Muscle layer of duodenum (tissue), 2 donors: ENCODE measurements around the gene OR13G1.
A peak's percentile ranks its signal among the peaks of the same experiment; 100 is the strongest.

Experiments
- H3K27ac ChIP-seq: one replicate; pipeline ENCODE4 v1.7.0; 2013; ENCODE audit warnings: mild to moderate bottlenecking, low read length
- H3K27me3 ChIP-seq: one replicate; pipeline ENCODE4 v1.7.0; 2013; ENCODE audit warnings: low read depth, mild to moderate bottlenecking, control low read depth, low read length
- H3K36me3 ChIP-seq, 2 donors: one replicate each; pipeline ENCODE4 v1.7.0; 2013; ENCODE audit warnings: low read length in 2 of 2, control low read depth in 1 of 2, mild to moderate bottlenecking in 1 of 2; ENCODE audit not compliant: insufficient read depth in 2 of 2, control insufficient read depth in 1 of 2
- H3K4me1 ChIP-seq, 2 donors: one replicate each; pipeline ENCODE4 v1.7.0; 2013; ENCODE audit warnings: low read length in 2 of 2, mild to moderate bottlenecking in 2 of 2, control low read depth in 1 of 2, moderate library complexity in 1 of 2; ENCODE audit not compliant: insufficient read depth in 2 of 2, control insufficient read depth in 1 of 2
- H3K4me3 ChIP-seq, 2 donors: one replicate each; pipeline ENCODE4 v1.7.0; 2013; ENCODE audit warnings: low read length in 2 of 2, low read depth in 1 of 2, mild to moderate bottlenecking in 1 of 2
- H3K9me3 ChIP-seq, 2 donors: one replicate each; pipeline ENCODE4 v1.7.0; 2013; ENCODE audit warnings: low read length in 2 of 2, control low read depth in 1 of 2, mild to moderate bottlenecking in 1 of 2; ENCODE audit not compliant: control insufficient read depth in 1 of 2
- donor health status: healthy.

The OR13G1 gene

DNA sequence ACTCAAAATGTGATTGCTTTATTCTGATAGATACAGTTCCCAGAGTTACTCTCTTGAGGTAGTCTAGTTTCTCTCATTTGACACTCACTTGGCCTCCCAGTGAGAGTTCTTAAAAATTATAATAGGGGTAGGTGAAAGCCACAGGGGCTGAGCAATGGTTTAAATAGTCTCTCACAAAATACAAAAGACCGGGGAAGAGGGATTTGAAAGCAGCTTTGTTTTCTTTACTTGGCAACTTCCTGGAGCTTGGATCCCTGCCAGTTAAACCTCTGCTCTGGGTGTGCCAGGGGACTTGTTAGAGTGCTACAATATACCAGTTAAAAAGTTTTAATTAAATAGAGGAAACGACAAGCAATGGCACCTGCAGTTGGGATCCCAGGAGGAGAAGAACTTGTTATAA, 31.7 kb downstream of the OR13G1 start:
- Histone ChIP-seq H3K27ac (no peak overlapping the region), H3K4me1 (no peaks in the 10 kb centered on the region), H3K27me3 (no peaks in the 10 kb centered on the region), H3K36me3 (no peaks in the 10 kb centered on the region), H3K4me3 (no peak overlapping the region), H3K9me3 (no peaks in the 10 kb centered on the region)

DNA sequence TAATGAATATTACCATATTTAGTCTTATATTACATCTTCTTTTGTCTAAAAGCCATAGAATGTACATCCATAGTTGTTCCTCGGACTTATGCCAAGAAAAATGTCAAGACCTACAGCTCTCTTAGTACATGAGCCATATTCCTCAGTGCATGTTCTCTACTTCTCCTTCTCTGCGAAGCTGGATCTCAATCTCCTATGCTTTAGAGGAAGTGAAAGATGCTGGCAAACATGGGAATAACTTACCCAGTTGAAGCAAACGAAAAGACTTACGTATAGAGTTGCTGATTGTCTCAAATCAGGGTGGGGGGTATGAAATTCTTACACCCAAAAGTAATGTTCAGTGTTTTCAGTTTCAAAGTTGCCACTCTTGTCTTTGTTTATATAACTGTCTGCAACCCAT, 32.7 kb downstream of the OR13G1 start:
- H3K27me3 ChIP-seq: no peaks in the 10 kb centered on the region
- no peaks in the 10 kb centered on the region for H3K36me3 ChIP-seq

DNA sequence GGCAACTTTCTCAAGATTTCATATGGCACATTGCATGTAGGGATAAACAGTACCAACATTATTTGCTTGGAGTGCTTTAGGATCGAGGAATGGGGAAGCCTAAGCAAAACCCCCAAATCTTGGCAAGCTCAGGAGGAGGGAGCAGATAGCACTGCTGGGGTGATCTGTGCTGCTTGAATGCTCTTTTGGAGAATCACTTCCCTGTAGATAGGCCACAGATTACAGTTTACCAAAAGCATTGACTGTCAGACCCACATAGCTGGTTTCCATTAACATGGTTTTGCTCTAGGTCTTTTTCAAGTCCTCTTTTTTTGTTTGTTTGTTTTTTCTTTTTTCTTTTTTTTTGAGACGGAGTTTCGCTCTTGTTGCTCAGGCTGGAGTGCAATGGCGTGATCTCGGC, 36.8 kb downstream of the OR13G1 start:
- no peaks in the 10 kb centered on the region for H3K36me3 ChIP-seq
- H3K4me3 ChIP-seq: no peak overlapping the region
- H3K27ac ChIP-seq: no peak overlapping the region
- no peaks in the 10 kb centered on the region for H3K4me1 ChIP-seq
- H3K9me3 ChIP-seq: no peaks in the 10 kb centered on the region
- no peaks in the 10 kb centered on the region for H3K27me3 ChIP-seq

More for the DNA sequence above, 32.7 kb downstream of the OR13G1 start:
- no peaks in the 10 kb centered on the region for H3K9me3 ChIP-seq
- H3K4me1 ChIP-seq: no peaks in the 10 kb centered on the region
- H3K27ac ChIP-seq: no peak overlapping the region
- H3K4me3 ChIP-seq: no peak overlapping the region

DNA sequence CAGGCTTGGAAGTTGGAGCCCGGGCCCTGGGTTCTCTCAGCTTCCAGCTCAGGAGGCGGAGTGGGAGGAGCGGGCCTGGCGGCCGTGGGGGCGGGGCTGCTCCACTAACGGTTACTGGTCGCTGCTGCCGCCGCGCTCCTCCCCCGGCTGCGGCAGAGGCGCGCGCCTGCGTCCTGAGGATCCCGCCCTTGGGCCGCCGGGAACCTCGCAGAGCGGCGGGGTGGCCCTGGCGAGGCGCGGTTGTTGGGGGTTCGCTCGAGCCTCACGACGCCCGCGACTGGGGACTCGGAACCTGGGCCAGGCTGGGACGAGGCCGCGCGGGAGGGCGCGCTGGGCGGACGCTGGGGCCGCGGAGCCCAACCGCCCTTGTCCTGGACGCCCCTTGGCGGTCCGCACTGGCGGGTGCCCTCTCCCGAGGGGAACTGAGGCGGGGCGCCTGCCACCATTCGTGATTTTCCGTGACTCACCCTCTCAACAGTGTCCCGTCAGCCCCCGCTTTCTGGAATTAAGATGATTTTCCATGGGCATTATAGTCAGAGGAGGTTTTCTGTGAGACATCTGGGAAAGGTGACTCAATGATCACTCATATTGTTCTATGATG, 40.1 kb downstream of the OR13G1 start:
- no peaks in the 10 kb centered on the region for H3K36me3 ChIP-seq
- no peak overlapping the region for H3K27ac ChIP-seq
- no peaks in the 10 kb centered on the region for H3K9me3 ChIP-seq
- H3K4me1 ChIP-seq: no peaks in the 10 kb centered on the region
- H3K4me3 ChIP-seq: peak overlapping the region; percentile 12 to 41
- H3K27me3 ChIP-seq: no peaks in the 10 kb centered on the region

DNA sequence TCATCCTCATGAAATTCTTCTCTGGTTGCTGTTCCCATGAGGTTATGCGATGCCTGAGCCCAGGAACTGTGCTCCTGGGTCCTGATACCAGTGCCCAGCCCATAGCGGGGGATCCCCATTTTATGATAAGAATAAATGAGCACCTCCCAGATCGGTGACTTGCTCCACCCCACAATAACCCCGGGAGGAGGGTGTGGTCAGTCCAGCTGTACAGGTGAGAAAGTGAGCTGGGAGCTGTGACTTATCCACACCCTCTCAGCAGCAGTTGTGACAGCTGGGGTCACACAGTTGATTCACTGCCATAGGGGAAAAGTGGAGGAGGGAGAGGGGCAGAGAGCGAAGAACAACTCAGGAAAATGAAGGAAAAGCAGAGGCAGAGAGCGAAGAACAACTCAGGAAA, 40.8 kb downstream of the OR13G1 start:
- Histone ChIP-seq H3K27me3 (no peaks in the 10 kb centered on the region), H3K9me3 (no peaks in the 10 kb centered on the region), H3K4me3 (no peak overlapping the region), H3K27ac (no peak overlapping the region), H3K4me1 (no peaks in the 10 kb centered on the region), H3K36me3 (no peaks in the 10 kb centered on the region)

DNA sequence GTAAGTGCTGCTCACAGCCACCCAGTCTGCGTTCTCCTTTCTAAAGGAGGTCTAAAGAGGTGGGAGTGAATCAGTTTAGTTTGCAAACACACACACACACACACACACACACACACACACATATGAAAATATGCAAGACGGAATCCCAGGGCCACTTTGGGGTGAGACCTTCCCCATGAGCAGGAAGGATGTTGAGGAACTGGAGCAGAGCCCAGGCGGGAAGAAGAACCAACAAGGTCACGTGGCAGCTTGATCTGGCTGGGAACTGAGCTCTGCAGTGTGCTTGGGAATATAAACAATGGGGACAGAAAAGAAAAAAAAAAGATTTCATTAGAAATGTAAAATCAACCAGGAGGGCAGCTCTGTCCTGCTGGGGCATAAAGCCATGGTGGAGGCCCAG, 41.5 kb downstream of the OR13G1 start:
- no peaks in the 10 kb centered on the region for H3K9me3 ChIP-seq
- H3K27ac ChIP-seq: no peak overlapping the region
- H3K4me1 ChIP-seq: no peaks in the 10 kb centered on the region
- H3K27me3 ChIP-seq: no peaks in the 10 kb centered on the region
- no peaks in the 10 kb centered on the region for H3K36me3 ChIP-seq
- H3K4me3 ChIP-seq: no peak overlapping the region

DNA sequence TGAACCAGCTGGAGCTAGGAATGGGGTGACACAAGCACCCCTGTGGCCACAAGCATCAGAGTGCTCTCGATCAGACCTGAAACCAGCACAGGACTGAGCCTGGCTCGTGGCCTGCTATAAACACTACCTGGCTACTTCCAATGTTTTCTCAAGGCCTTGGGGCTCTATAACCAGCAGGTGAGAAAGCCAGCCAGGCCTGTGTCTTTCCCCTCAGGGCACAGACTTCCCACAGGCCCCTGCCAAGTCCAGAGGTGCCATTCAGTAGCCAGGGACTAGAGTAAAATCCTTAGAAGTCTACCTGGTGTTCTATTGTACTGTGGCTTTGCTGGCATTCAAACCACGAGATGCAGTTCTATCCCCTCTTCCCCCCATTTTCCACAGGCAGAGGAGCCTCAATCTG, 51.6 kb downstream of the OR13G1 start:
- Histone ChIP-seq H3K36me3 (no peaks in the 10 kb centered on the region), H3K27me3 (no peaks in the 10 kb centered on the region), H3K4me3 (no peak overlapping the region), H3K4me1 (no peaks in the 10 kb centered on the region), H3K9me3 (no peaks in the 10 kb centered on the region), H3K27ac (no peak overlapping the region)
